ENCODE data around the gene CYP39A1.

GRCh38 chr6:46637145-46637544, 15.5 kb downstream of the CYP39A1 start:
- no peak for TF ChIP-seq POLR2A (IDR thresholded peaks at IDR 0.05)
- TF ChIP-seq CTCF (IDR thresholded peaks at IDR 0.05): no peak
- peak in 2 of 3 donors; percentile 15 to 64 for TF ChIP-seq POLR2AphosphoS5 (IDR thresholded peaks at IDR 0.05)
- no peak for TF ChIP-seq EP300 (IDR thresholded peaks at IDR 0.05)

All from stomach (tissue), 4 donors.